Endothelial cell of umbilical vein (primary cell): ENCODE measurements around the gene SRSF9. TPM values are rescaled to one million over a fixed set of nuclear protein-coding genes. Genes with fewer than 3 reads are reported as not detected.

Experiments
- BruUV-seq: library from RNA; stranded (reverse); fragments of 400-500 nt; replicated peaks from 2 replicates; lab custom pipeline; 2021; lab: Mats Ljungman, UMichigan
- CTCF ChIA-PET: fragments of 300-600, 350-600 bp; sonication (Branson Sonifier 250); formaldehyde crosslinking; loops from one replicate; lab custom pipeline; 2021; ENCODE audit warnings: antibody characterized with exemption, inconsistent platforms; lab: Charles Lee
- POLR2A ChIA-PET: fragments of 300-600, 350-600 bp; sonication (Branson Sonifier 250); formaldehyde crosslinking; loops from one replicate; lab custom pipeline; 2021; ENCODE audit warnings: antibody characterized with exemption, inconsistent platforms; lab: Charles Lee
- DNase-seq: peaks from one replicate; pipeline ENCODE4 v3.0.0-alpha.2; 2011; ENCODE audit warnings: low read depth, low spot score
- FAIRE-seq: peaks from 2 replicates; lab custom pipeline; 2011; peaks lifted over from hg19 to GRCh38; lab: Jason Lieb, UNC
- H2AFZ ChIP-seq: 2 replicates; pipeline ENCODE4 v1.6.0; 2012; ENCODE audit warnings: low read depth, low read length, control low read depth, inconsistent platforms
- H3K27ac ChIP-seq: 2 replicates; pipeline ENCODE4 v1.5.1; 2011; ENCODE audit warnings: low read depth, mild to moderate bottlenecking, control low read depth, low read length, moderate library complexity; ENCODE audit not compliant: insufficient read depth
- H3K27me3 ChIP-seq, 2 experiments: 2 replicates each; pipeline versions ENCODE4 v1.6.0 to v1.6.1; 2011; ENCODE audit warnings: low read length in 2 of 2, mixed read lengths in 1 of 2; ENCODE audit not compliant: control insufficient read depth in 2 of 2, insufficient read depth in 2 of 2
- H3K36me3 ChIP-seq, 2 experiments: 2 replicates in 1 of 2; 3 replicates in 1 of 2; pipeline ENCODE4 v1.5.1; 2011; ENCODE audit warnings: low read length in 2 of 2, mild to moderate bottlenecking in 1 of 2, moderate library complexity in 1 of 2; ENCODE audit not compliant: control insufficient read depth in 2 of 2, insufficient read depth in 2 of 2; ENCODE audit errors: extremely low read depth in 1 of 2
- H3K4me1 ChIP-seq: 3 replicates; pipeline ENCODE4 v1.5.1; 2011; ENCODE audit warnings: mild to moderate bottlenecking, low read length; ENCODE audit not compliant: control insufficient read depth, insufficient read depth; ENCODE audit errors: extremely low read depth
- H3K4me2 ChIP-seq: 2 replicates; pipeline ENCODE4 v1.6.1; 2011; ENCODE audit warnings: low read length, control low read depth, mixed read lengths; ENCODE audit not compliant: insufficient read depth
- H3K4me3 ChIP-seq, 3 experiments: fragments of 200-600 bp in 1 of 3; sonication (generic), shearing (Covaris generic) in 1 of 3; replicated peaks in 1 of 3; 2 replicates each; pipeline ENCODE4 v1.5.1; 2011 to 2016; ENCODE audit warnings: control low read depth in 3 of 3, low read length in 3 of 3, mild to moderate bottlenecking in 2 of 3, inconsistent platforms in 1 of 3, low read depth in 1 of 3, moderate library complexity in 1 of 3; ENCODE audit not compliant: insufficient read depth in 1 of 3
- H3K79me2 ChIP-seq: 2 replicates; pipeline ENCODE4 v1.6.0; 2012; ENCODE audit warnings: low read length, inconsistent platforms; ENCODE audit not compliant: control insufficient read depth, insufficient read depth
- H3K9ac ChIP-seq: replicated peaks from 2 replicates; pipeline ENCODE3; 2011; ENCODE audit warnings: low read length, control low read depth; ENCODE audit not compliant: insufficient read depth; ENCODE audit errors: extremely low read depth
- H3K9me1 ChIP-seq: replicated peaks from 3 replicates; pipeline ENCODE4 v1.6.0; 2011; ENCODE audit warnings: mild to moderate bottlenecking, low read length; ENCODE audit not compliant: control insufficient read depth, insufficient read depth; ENCODE audit errors: extremely low read depth
- H3K9me3 ChIP-seq: replicated peaks from 2 replicates; pipeline ENCODE4 v1.5.1; 2012; ENCODE audit warnings: low read length, inconsistent platforms; ENCODE audit not compliant: control insufficient read depth, insufficient read depth
- H4K20me1 ChIP-seq: replicated peaks from 2 replicates; pipeline ENCODE3; 2011; ENCODE audit warnings: mild to moderate bottlenecking, low read length; ENCODE audit not compliant: control insufficient read depth, insufficient read depth; ENCODE audit errors: extremely low read depth
- CTCF ChIP-seq, 2 donors: IDR thresholded peaks; 1 replicate in 1 of 2; 2 replicates in 1 of 2; pipeline ENCODE4 v1.5.1; 2011; ENCODE audit warnings: low read length in 2 of 2, mild to moderate bottlenecking in 2 of 2, moderate library complexity in 2 of 2, control low read depth in 1 of 2, inconsistent platforms in 1 of 2, low read depth in 1 of 2; ENCODE audit not compliant: insufficient read depth in 1 of 2; ENCODE audit errors: extremely low read depth in 1 of 2
- EZH2 ChIP-seq: IDR thresholded peaks from 2 replicates; pipeline ENCODE4 v1.6.1; 2012; ENCODE audit warnings: borderline replicate concordance, low read depth, mild to moderate bottlenecking, moderate library complexity, low read length, inconsistent platforms; ENCODE audit not compliant: severe bottlenecking
- FOS ChIP-seq: IDR thresholded peaks from 2 replicates; pipeline ENCODE4 v1.6.1; 2011; ENCODE audit warnings: mild to moderate bottlenecking, low read length, moderate library complexity, borderline replicate concordance; ENCODE audit not compliant: insufficient read depth
- GATA2 ChIP-seq: IDR thresholded peaks from 2 replicates; pipeline ENCODE4 v1.7.0; 2011; ENCODE audit warnings: low read depth, mild to moderate bottlenecking, moderate library complexity, mixed read lengths, low read length; ENCODE audit not compliant: insufficient read length, insufficient read depth
- JUN ChIP-seq: IDR thresholded peaks from 2 replicates; pipeline ENCODE4 v1.6.1; 2011; ENCODE audit warnings: borderline replicate concordance, low read depth; ENCODE audit not compliant: insufficient read length, insufficient read depth
- MAX ChIP-seq: IDR thresholded peaks from 2 replicates; pipeline ENCODE4 v1.6.1; 2011; ENCODE audit not compliant: insufficient read depth, insufficient read length
- MYC ChIP-seq: IDR thresholded peaks from one replicate; pipeline ENCODE4 v1.6.1; 2011; ENCODE audit warnings: mild to moderate bottlenecking, low read depth, low read length
- POLR2A ChIP-seq: IDR thresholded peaks from 2 replicates; pipeline ENCODE4 v1.6.1; 2012; ENCODE audit warnings: low read depth, mild to moderate bottlenecking, control low read depth, low read length
- POLR2AphosphoS5 ChIP-seq: IDR thresholded peaks from 2 replicates; pipeline ENCODE4 v1.6.1; 2012; ENCODE audit warnings: low read depth, mild to moderate bottlenecking, control low read depth, low read length, moderate library complexity; ENCODE audit not compliant: insufficient read depth
- dilution Hi-C: fragments of 300-500 bp; cut with MboI; formaldehyde crosslinking; loops from one replicate; pipeline ENCODE4 v1.15.0; 2019; ENCODE audit warnings: low sequenced_read_pairs; ENCODE audit not compliant: extremely low pct_ligation_motif_present
- intact Hi-C: fragments of 100-400 bp; cut with micrococcal nuclease; formaldehyde crosslinking; loops from one replicate; pipeline ENCODE4 v1.10.0; 2022
- polyA plus RNA-seq, 4 experiments: library from polyadenylated mRNA; depleted of rRNA in 3 of 4; stranded (reverse) in 3 of 4; unstranded in 1 of 4; fragments of >200 nt; gene quantifications; 2 replicates each; pipeline versions ENCODE4 v1.2.1 to v1.2.3, GENCODE V29; 2011 to 2012; ENCODE audit warnings: missing spikeins in 1 of 4
- total RNA-seq: library from RNA; stranded (reverse); gene quantifications from 2 replicates; pipeline ENCODE4 v1.2.3, GENCODE V29; 2021

Gene SRSF9
- total and polyA plus RNA-seq, 2 donors (not counting 3 experiments of a cell fraction or from before 2014, with no cell fraction given): 153 to 226 TPM

- H3K4me3 ChIP-seq: no peak overlapping the region
- H3K36me3 ChIP-seq: peaks cover 4 to 17% of the 10 kb centered on the region in 2 experiments
- no peaks in the 10 kb centered on the region for H3K27me3 ChIP-seq
- TF ChIP-seq GATA2: no peak
- peak; percentile 48 to 63 for TF ChIP-seq CTCF (IDR thresholded peaks at IDR 0.05; ENCODE audit: extremely low read depth in 1 of 2, insufficient read depth in 1 of 2, low read depth in 1 of 2, low read length in 2 of 2)
- H3K79me2 ChIP-seq: peaks cover 7% of the 10 kb centered on the region
- no peak overlapping the region for H3K27ac ChIP-seq
- no peaks in the 10 kb centered on the region for H3K9me1 ChIP-seq
- ChIA-PET CTCF (interaction anchor here (1.3 to 2.5 kb wide), 2 partner anchors 11 kb away, joined by 3 to 8 read pairs; no protein-coding TSS in a partner anchor), POLR2A (no interaction called here)
- H3K9me3 ChIP-seq: no peaks in the 10 kb centered on the region
- H3K4me2 ChIP-seq: no peak overlapping the region
- dilution Hi-C loops: no loop called here
- H3K4me1 ChIP-seq: no peaks in the 10 kb centered on the region
- DNase-seq (peak; percentile 18), FAIRE-seq (peak; percentile 67)
- H4K20me1 ChIP-seq: peaks cover 4% of the 10 kb centered on the region
- intact Hi-C loops: no loop called here
- no TSS peak for BruUV-seq
- no peak overlapping the region for H2AFZ ChIP-seq
- no peak overlapping the region for H3K9ac ChIP-seq
Observed at GRCh38 chr12:120453977-120454376, 15.6 kb downstream of the SRSF9 start.

GRCh38 chr12:120453060-120453750, 16.3 kb downstream of the SRSF9 start:
- H3K9me1 ChIP-seq: no peaks in the 10 kb centered on the region
- H3K4me3 ChIP-seq: no peak overlapping the region
- FAIRE-seq (no peak), DNase-seq (no peak)
- peaks cover 9% of the 10 kb centered on the region for H3K79me2 ChIP-seq
- BruUV-seq: no TSS peak
- no peak overlapping the region for H3K4me2 ChIP-seq
- CTCF ChIA-PET: interaction anchor here (1.3 to 2.5 kb wide), 2 partner anchors 10 to 12 kb away, joined by 3 to 8 read pairs; no protein-coding TSS in a partner anchor
- H3K27me3 ChIP-seq: no peaks in the 10 kb centered on the region
- dilution Hi-C loops (no loop called here), intact Hi-C loops (no loop called here)
- peaks cover 4% of the 10 kb centered on the region for H4K20me1 ChIP-seq
- POLR2A ChIA-PET: interaction anchor here (1.3 kb wide), 1 partner anchor 9 kb away, joined by 3 read pairs; no protein-coding TSS in a partner anchor
- H3K9me3 ChIP-seq: no peaks in the 10 kb centered on the region
- TF ChIP-seq POLR2AphosphoS5: no peak
- no peak for TF ChIP-seq EZH2
- TF ChIP-seq GATA2: no peak
- no peak for TF ChIP-seq FOS
- TF ChIP-seq MYC: no peak
- no peak for TF ChIP-seq JUN
- TF ChIP-seq MAX: no peak
- TF ChIP-seq POLR2A: no peak
- TF ChIP-seq CTCF (IDR thresholded peaks at IDR 0.05; ENCODE audit: extremely low read depth in 1 of 2, insufficient read depth in 1 of 2, low read depth in 1 of 2, low read length in 2 of 2): no peak
- H3K36me3 ChIP-seq: peaks cover 0 to 13% of the 10 kb centered on the region in 2 experiments
- H2AFZ ChIP-seq: no peak overlapping the region
- no peak overlapping the region for H3K27ac ChIP-seq
- H3K9ac ChIP-seq: no peak overlapping the region
- no peaks in the 10 kb centered on the region for H3K4me1 ChIP-seq
